ENCODE measurements around the gene IFT122.
"Not testable (repeated sequence)": the region's sequence is repeated elsewhere in the genome, so short reads cannot be mapped to it uniquely, and the experiment has no call there.

The IFT122 gene

GRCh38 chr3:129409541-129409940, 30.5 kb upstream of the IFT122 start:
- DNase-seq (ENCODE audit: low read depth in 2 of 2) = peak; percentile 54 to 67
- H3K4me3 ChIP-seq (replicated peaks in 1 of 2; ENCODE audit: low read depth in 2 of 2, low read length in 2 of 2) = no peak overlapping the region
- no peak for TF ChIP-seq CTCF (IDR thresholded peaks at IDR 0.05; ENCODE audit: low read depth, low read length)

DNA sequence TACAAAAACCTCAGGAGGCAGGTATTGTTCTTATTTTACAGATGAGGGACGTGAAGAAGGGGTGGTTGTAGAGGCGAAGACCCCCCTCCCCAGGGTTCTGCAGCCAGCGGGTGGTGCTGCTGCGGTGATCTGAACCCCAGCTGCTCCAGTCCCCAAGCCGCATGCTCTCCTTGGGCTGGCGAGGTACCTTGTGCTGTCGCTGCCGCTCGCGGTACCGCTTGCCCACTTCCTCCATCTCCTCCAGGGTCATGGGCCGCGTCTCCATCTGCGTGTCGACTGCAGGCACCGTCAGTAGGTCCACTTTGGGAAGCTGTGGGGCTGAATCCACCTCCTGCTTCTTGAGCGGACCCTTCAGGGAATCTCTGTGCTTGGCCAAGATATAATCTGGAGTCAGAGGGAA, 29.1 kb upstream of the IFT122 start:
- DNase-seq (ENCODE audit: low read depth in 2 of 2) = no peak
- no peak for TF ChIP-seq CTCF (IDR thresholded peaks at IDR 0.05; ENCODE audit: low read depth, low read length)
- no peak overlapping the region for H3K4me3 ChIP-seq (replicated peaks in 1 of 2; ENCODE audit: low read depth in 2 of 2, low read length in 2 of 2)

DNA sequence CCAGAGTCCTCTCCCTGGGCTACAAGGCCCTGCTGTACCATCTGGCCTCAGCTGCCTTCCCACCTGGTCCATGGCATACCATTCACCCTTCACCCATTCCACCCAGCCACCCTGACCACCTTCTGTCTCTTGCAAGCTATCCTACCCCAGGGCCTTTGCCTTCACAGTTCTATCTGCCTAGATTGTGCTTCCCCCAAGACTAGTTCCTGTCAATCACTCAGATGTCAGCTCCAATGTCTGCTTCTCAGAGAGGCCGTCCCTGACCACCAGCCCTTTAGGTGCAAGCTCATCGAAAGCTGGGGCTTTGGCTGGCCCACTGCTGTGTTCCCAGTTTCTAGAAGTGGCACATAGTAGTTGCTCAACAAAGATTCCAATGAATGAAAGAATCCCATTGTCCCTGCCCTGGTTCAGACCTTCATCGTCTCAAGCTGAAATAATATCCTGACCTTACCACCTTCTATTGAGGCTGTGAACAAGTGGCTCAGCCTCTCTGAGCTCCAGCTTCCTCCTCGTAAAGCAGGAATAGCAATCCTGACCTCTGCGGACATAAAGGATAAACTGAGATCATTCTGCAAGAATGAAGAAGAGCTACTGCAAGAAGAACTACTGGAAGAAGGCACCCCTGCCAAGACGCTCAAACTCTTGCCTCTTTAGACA, 27.4 kb upstream of the IFT122 start:
- DNase-seq (ENCODE audit: low read depth in 2 of 2) = peak; percentile 37 to 59
- H3K4me3 ChIP-seq (replicated peaks in 1 of 2; ENCODE audit: low read depth in 2 of 2, low read length in 2 of 2) = no peak overlapping the region
- TF ChIP-seq CTCF (IDR thresholded peaks at IDR 0.05; ENCODE audit: low read depth, low read length) = no peak

DNA sequence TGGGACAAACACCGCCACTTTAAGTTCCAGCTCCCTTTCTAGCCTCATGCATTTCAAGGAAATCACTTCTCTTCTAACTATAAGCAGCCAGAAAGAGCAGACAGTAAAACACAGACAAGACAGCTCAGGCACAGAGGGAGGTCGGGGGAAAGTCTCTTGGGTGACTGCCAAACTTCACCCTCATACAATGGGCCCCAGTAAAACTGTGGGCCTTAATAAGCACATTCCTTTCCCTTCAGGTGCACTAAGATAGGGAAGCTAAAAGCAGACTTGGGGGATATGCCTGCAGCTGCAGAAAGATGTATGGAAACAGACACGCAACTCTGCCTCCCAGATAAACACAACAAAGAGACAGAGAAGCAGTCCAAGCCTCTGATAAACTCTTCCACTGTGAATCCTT, 26.8 kb upstream of the IFT122 start:
- H3K4me3 ChIP-seq (replicated peaks in 1 of 2; ENCODE audit: low read depth in 2 of 2, low read length in 2 of 2); DNase-seq (ENCODE audit: low read depth in 2 of 2): not testable (repeated sequence)

- no peak for TF ChIP-seq CTCF (IDR thresholded peaks at IDR 0.05; ENCODE audit: low read depth, low read length)
- peak; percentile 95 to 96 for DNase-seq (ENCODE audit: low read depth in 2 of 2)
These were observed 26.1 kb upstream of the IFT122 start for GRCh38 chr3:129413687-129414506.

DNA sequence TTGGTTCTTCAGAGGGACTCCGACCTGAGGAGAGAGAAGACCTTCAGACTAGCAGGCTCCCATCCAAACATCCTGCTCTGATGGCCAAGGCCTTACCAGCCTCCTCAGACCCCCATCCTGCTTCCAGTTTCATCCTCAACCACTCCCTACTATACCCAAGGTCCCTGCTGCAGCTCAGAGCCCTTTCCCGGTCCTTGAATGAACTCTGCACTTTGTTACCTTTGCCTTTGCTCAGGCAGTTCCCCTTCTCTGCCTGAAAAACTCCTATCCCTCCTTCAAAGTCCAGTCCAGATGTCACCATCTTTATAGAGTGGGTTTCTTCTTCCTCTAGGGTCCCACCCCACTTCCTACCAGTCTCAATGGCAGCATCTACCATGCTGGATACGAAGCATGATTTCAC, 24.6 kb upstream of the IFT122 start:
- DNase-seq (ENCODE audit: low read depth in 2 of 2) = no peak
- TF ChIP-seq CTCF (IDR thresholded peaks at IDR 0.05; ENCODE audit: low read depth, low read length) = no peak
- no peak overlapping the region for H3K4me3 ChIP-seq (replicated peaks in 1 of 2; ENCODE audit: low read depth in 2 of 2, low read length in 2 of 2)

More at GRCh38 chr3:129413687-129414506, 26.1 kb upstream of the IFT122 start:
- no peak overlapping the region for H3K4me3 ChIP-seq (replicated peaks in 1 of 2; ENCODE audit: low read depth in 2 of 2, low read length in 2 of 2)

DNA sequence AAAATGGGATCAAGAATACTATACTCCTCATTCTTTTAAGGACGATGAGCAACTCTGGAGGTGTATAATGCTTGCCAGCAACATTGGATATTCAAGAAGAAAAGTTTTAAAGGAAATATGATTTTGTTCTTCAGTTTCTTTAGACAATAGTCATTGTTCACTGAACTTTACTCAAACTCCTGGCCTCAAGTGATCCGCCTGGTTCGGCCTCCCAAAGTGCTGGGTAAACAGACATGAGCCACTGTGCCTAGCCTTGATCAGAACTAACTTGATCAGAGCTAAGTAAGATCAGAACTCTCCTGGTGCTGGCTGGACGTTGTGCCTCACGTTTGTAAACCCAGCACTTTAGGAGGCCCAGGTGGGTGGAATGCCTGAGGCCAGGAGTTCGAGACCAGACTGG, 24.2 kb upstream of the IFT122 start:
- TF ChIP-seq CTCF (IDR thresholded peaks at IDR 0.05; ENCODE audit: low read depth, low read length) = no peak
- H3K4me3 ChIP-seq (replicated peaks in 1 of 2; ENCODE audit: low read depth in 2 of 2, low read length in 2 of 2) = no peak overlapping the region
- no peak for DNase-seq (ENCODE audit: low read depth in 2 of 2)
